Activated CD4-positive, alpha-beta T cell treated with anti-CD3 and anti-CD28 coated beads, Interleukin-2, amount 50 U/mL, for 16 hours (primary cell): ENCODE data around the gene SCYGR7.

Source experiments
- DNase-seq: peaks from one replicate; pipeline ENCODE4 v3.0.0-alpha.2; 2020

Gene SCYGR7

GRCh38 chr2:227759411-227760118, 31.4 kb downstream of the SCYGR7 start:
- no peak for DNase-seq

- DNase-seq = no peak
Measured at GRCh38 chr2:227761740-227762476, 33.8 kb downstream of the SCYGR7 start.

- DNase-seq = no peak
Measured at GRCh38 chr2:227765788-227766372, 37.7 kb downstream of the SCYGR7 start.

- peak; percentile 61 for DNase-seq
Measured at GRCh38 chr2:227766373-227766883, 38.3 kb downstream of the SCYGR7 start.

GRCh38 chr2:227767830-227768229, 39.7 kb downstream of the SCYGR7 start:
- DNase-seq = no peak

GRCh38 chr2:227772197-227772661, 44.1 kb downstream of the SCYGR7 start:
- DNase-seq = no peak

GRCh38 chr2:227772932-227773331, 44.8 kb downstream of the SCYGR7 start:
- DNase-seq = no peak

GRCh38 chr2:227774011-227774624, 46.0 kb downstream of the SCYGR7 start:
- peak; percentile 28 for DNase-seq

- no peak for DNase-seq
Measured at GRCh38 chr2:227774895-227775842, 47.0 kb downstream of the SCYGR7 start.
